ENCODE data around the gene RFFL. TPM values are rescaled to one million over a fixed set of nuclear protein-coding genes. Genes with fewer than 3 reads are reported as not detected.

Gene RFFL
- total RNA-seq, 1 experiment from 2014 or later = 14.6 TPM

GRCh38 chr17:35019386-35020179 lies 43.9 kb downstream of the RFFL start:
- no peak overlapping the region for H3K9ac ChIP-seq (ENCODE audit: low read length)

DNA sequence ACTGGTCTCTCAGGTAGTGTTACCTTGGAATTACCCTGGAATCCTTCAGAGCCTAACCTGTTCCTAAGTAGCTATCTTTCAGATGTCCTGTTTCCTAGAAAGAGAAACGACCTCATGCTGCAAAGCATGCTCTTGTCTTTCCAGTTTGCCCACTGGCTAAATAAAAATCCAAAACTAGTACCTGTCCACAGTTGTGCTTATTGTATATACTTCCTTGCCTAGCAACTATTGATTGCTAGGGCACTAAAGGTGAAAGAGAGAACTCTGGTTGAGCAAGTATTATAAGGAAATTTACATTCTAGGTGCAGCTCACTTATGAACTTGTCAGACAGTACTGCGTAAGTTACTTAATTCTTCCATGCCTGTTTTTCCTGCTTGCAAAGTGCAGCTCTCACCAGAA lies 44.7 kb downstream of the RFFL start:
- H3K4me3 ChIP-seq (ENCODE audit: low read length) = no peak overlapping the region
- H3K4me1 ChIP-seq (ENCODE audit: low read length) = peaks cover 11% of the 10 kb centered on the region
- H4K20me1 ChIP-seq (ENCODE audit: insufficient read depth, low read depth, low read length) = no peaks in the 10 kb centered on the region
- H2AFZ ChIP-seq (ENCODE audit: low read length) = no peak overlapping the region
- no peaks in the 10 kb centered on the region for H3K79me2 ChIP-seq (ENCODE audit: low read length)
- no peaks in the 10 kb centered on the region for H3K9me3 ChIP-seq (ENCODE audit: low read length)
- H3K4me2 ChIP-seq (ENCODE audit: low read depth, low read length, poor library complexity, severe bottlenecking) = no peak overlapping the region
- no peaks in the 10 kb centered on the region for H3K27me3 ChIP-seq (ENCODE audit: low read length)
- no peak overlapping the region for H3K9ac ChIP-seq (ENCODE audit: low read length)
- no peaks in the 10 kb centered on the region for H3K36me3 ChIP-seq (ENCODE audit: insufficient read depth, low read length)
- DNase-seq = no peak
- H3K27ac ChIP-seq (ENCODE audit: low read length) = no peak overlapping the region
- H3K9me2 ChIP-seq (replicated peaks; ENCODE audit: insufficient read depth, low read length) = no peaks in the 10 kb centered on the region

More at GRCh38 chr17:35019386-35020179, 43.9 kb downstream of the RFFL start:
- peaks cover 11% of the 10 kb centered on the region for H3K4me1 ChIP-seq (ENCODE audit: low read length)
- H3K9me2 ChIP-seq (replicated peaks; ENCODE audit: insufficient read depth, low read length) = no peaks in the 10 kb centered on the region
- no peaks in the 10 kb centered on the region for H3K36me3 ChIP-seq (ENCODE audit: insufficient read depth, low read length)
- no peak overlapping the region for H3K4me2 ChIP-seq (ENCODE audit: low read depth, low read length, poor library complexity, severe bottlenecking)
- H3K9me3 ChIP-seq (ENCODE audit: low read length) = no peaks in the 10 kb centered on the region
- no peaks in the 10 kb centered on the region for H3K79me2 ChIP-seq (ENCODE audit: low read length)
- no peak overlapping the region for H3K27ac ChIP-seq (ENCODE audit: low read length)
- H2AFZ ChIP-seq (ENCODE audit: low read length) = no peak overlapping the region
- H3K4me3 ChIP-seq (ENCODE audit: low read length) = no peak overlapping the region
- no peak for DNase-seq
- no peaks in the 10 kb centered on the region for H3K27me3 ChIP-seq (ENCODE audit: low read length)
- H4K20me1 ChIP-seq (ENCODE audit: insufficient read depth, low read depth, low read length) = no peaks in the 10 kb centered on the region

DNA sequence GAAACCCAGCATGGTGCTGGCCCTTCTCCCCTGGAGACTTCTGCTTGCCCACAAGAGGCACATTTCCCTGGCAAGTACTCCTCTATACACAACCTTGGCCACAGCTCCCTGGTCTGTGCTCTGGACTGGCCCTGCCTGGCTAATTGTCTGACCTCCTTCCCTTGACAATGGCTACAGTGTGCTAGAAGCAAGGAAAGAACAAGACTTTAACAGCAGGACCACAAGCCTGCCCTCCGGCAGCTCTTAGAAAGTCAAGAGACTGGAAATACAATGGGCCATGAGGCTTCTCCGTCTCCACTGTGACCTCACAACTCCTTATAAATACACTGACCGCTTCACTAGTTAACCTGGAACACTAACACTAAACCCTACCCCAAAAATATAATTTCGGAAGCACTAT lies 46.5 kb downstream of the RFFL start:
- Histone ChIP-seq H3K27me3 (ENCODE audit: low read length) (no peaks in the 10 kb centered on the region), H3K9me3 (ENCODE audit: low read length) (no peaks in the 10 kb centered on the region)

GRCh38 chr17:35016369-35016768 lies 47.1 kb downstream of the RFFL start:
- H3K9me2 ChIP-seq (replicated peaks; ENCODE audit: insufficient read depth, low read length) = no peaks in the 10 kb centered on the region
- no peaks in the 10 kb centered on the region for H4K20me1 ChIP-seq (ENCODE audit: insufficient read depth, low read depth, low read length)
- H3K79me2 ChIP-seq (ENCODE audit: low read length) = no peaks in the 10 kb centered on the region
- H3K9ac ChIP-seq (ENCODE audit: low read length) = no peak overlapping the region
- no peaks in the 10 kb centered on the region for H3K36me3 ChIP-seq (ENCODE audit: insufficient read depth, low read length)
- H3K27me3 ChIP-seq (ENCODE audit: low read length) = no peaks in the 10 kb centered on the region
- H3K4me2 ChIP-seq (ENCODE audit: low read depth, low read length, poor library complexity, severe bottlenecking) = no peak overlapping the region
- no peak for DNase-seq
- H3K27ac ChIP-seq (ENCODE audit: low read length) = no peak overlapping the region
- no peaks in the 10 kb centered on the region for H3K9me3 ChIP-seq (ENCODE audit: low read length)
- H2AFZ ChIP-seq (ENCODE audit: low read length) = no peak overlapping the region
- no peak overlapping the region for H3K4me3 ChIP-seq (ENCODE audit: low read length)
- H3K4me1 ChIP-seq (ENCODE audit: low read length) = no peaks in the 10 kb centered on the region

More for the DNA sequence above, 46.5 kb downstream of the RFFL start:
- no peak overlapping the region for H3K27ac ChIP-seq (ENCODE audit: low read length)
- no peak overlapping the region for H2AFZ ChIP-seq (ENCODE audit: low read length)
- H4K20me1 ChIP-seq (ENCODE audit: insufficient read depth, low read depth, low read length) = no peaks in the 10 kb centered on the region
- no peaks in the 10 kb centered on the region for H3K9me2 ChIP-seq (replicated peaks; ENCODE audit: insufficient read depth, low read length)
- H3K36me3 ChIP-seq (ENCODE audit: insufficient read depth, low read length) = no peaks in the 10 kb centered on the region
- no peaks in the 10 kb centered on the region for H3K79me2 ChIP-seq (ENCODE audit: low read length)
- no peaks in the 10 kb centered on the region for H3K4me1 ChIP-seq (ENCODE audit: low read length)
- H3K9ac ChIP-seq (ENCODE audit: low read length) = no peak overlapping the region
- H3K4me3 ChIP-seq (ENCODE audit: low read length) = no peak overlapping the region
- DNase-seq = no peak
- no peak overlapping the region for H3K4me2 ChIP-seq (ENCODE audit: low read depth, low read length, poor library complexity, severe bottlenecking)

DNA sequence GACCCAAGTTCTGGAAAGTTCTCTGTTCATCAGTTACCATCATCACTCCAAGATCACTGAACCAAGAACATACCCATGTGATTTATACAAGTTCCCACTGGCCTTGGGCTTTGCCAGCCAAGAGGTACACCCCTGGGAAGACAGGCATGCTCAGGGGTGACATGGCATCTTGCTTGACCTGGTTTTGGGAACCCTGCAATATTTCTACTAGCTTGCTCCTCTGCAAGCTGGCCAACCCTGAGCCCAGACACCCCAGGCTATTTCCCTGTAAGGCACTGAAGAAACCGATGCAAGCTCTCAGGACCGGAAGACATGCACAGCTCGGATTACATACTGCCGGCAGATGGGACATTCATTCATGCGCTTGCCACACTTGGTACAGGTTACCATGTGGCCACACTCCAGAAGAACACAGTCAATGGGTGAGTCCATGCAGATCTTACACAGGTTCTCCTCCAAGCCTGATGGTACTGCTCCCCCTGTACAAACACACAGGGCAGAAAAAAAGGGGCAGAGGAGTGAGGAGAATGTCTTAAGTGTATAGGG lies 51.8 kb downstream of the RFFL start:
- Histone ChIP-seq H3K79me2 (ENCODE audit: low read length) (no peaks in the 10 kb centered on the region), H3K27ac (ENCODE audit: low read length) (no peak overlapping the region), H3K27me3 (ENCODE audit: low read length) (no peaks in the 10 kb centered on the region), H3K9me2 (replicated peaks; ENCODE audit: insufficient read depth, low read length) (no peaks in the 10 kb centered on the region), H3K4me2 (ENCODE audit: low read depth, low read length, poor library complexity, severe bottlenecking) (no peak overlapping the region), H4K20me1 (ENCODE audit: insufficient read depth, low read depth, low read length) (no peaks in the 10 kb centered on the region), H3K9ac (ENCODE audit: low read length) (no peak overlapping the region), H3K36me3 (ENCODE audit: insufficient read depth, low read length) (no peaks in the 10 kb centered on the region; the same call in 1 of the 2 replicates), H3K9me3 (ENCODE audit: low read length) (no peaks in the 10 kb centered on the region), H3K4me1 (ENCODE audit: low read length) (no peaks in the 10 kb centered on the region), H2AFZ (ENCODE audit: low read length) (no peak overlapping the region), H3K4me3 (ENCODE audit: low read length) (no peak overlapping the region)
- no peak for DNase-seq

- H3K4me3 ChIP-seq (ENCODE audit: low read length) = no peak overlapping the region
- no peak overlapping the region for H3K9ac ChIP-seq (ENCODE audit: low read length)
- H3K9me3 ChIP-seq (ENCODE audit: low read length) = no peaks in the 10 kb centered on the region
- H3K79me2 ChIP-seq (ENCODE audit: low read length) = no peaks in the 10 kb centered on the region
- no peaks in the 10 kb centered on the region for H3K4me1 ChIP-seq (ENCODE audit: low read length)
- H3K27ac ChIP-seq (ENCODE audit: low read length) = no peak overlapping the region
- DNase-seq = no peak
- H3K9me2 ChIP-seq (replicated peaks; ENCODE audit: insufficient read depth, low read length) = no peaks in the 10 kb centered on the region
- no peak overlapping the region for H3K4me2 ChIP-seq (ENCODE audit: low read depth, low read length, poor library complexity, severe bottlenecking)
- no peaks in the 10 kb centered on the region for H4K20me1 ChIP-seq (ENCODE audit: insufficient read depth, low read depth, low read length)
- H2AFZ ChIP-seq (ENCODE audit: low read length) = no peak overlapping the region
- H3K36me3 ChIP-seq (ENCODE audit: insufficient read depth, low read length) = no peaks in the 10 kb centered on the region; the same call in 1 of the 2 replicates
- no peaks in the 10 kb centered on the region for H3K27me3 ChIP-seq (ENCODE audit: low read length)
Measured at GRCh38 chr17:35010093-35010492, 53.4 kb downstream of the RFFL start.

- Histone ChIP-seq H3K9ac (ENCODE audit: low read length) (no peak overlapping the region), H3K4me1 (ENCODE audit: low read length) (no peaks in the 10 kb centered on the region), H3K27me3 (ENCODE audit: low read length) (no peaks in the 10 kb centered on the region), H3K27ac (ENCODE audit: low read length) (no peak overlapping the region), H3K4me3 (ENCODE audit: low read length) (no peak overlapping the region), H3K36me3 (ENCODE audit: insufficient read depth, low read length) (no peaks in the 10 kb centered on the region; the same call in 1 of the 2 replicates), H3K9me3 (ENCODE audit: low read length) (no peaks in the 10 kb centered on the region), H3K9me2 (replicated peaks; ENCODE audit: insufficient read depth, low read length) (no peaks in the 10 kb centered on the region), H2AFZ (ENCODE audit: low read length) (no peak overlapping the region), H3K79me2 (ENCODE audit: low read length) (no peaks in the 10 kb centered on the region), H4K20me1 (ENCODE audit: insufficient read depth, low read depth, low read length) (no peaks in the 10 kb centered on the region), H3K4me2 (ENCODE audit: low read depth, low read length, poor library complexity, severe bottlenecking) (no peak overlapping the region)
- DNase-seq = no peak
Measured at GRCh38 chr17:35006961-35007360, 56.5 kb downstream of the RFFL start.

DNA sequence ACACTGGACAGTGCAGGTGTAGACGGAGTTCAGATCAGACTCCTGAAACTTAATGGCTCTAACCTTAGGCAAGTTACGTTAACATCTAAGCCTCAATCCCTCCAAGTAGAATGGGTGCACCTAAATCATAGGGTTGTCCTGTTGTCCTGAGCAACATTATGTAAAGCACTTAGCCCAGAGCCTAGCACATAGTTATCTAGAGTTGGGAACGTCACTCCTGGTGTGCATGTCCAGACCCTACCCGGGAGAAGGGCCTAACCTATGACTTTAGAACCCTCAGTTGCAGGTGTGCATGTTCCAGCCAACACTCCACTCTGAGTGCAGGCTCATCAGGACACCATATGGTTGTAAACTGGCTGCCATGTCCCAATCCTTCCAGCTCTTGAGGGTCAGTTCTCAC lies 57.2 kb downstream of the RFFL start:
- Histone ChIP-seq H3K27ac (ENCODE audit: low read length) (no peak overlapping the region), H3K79me2 (ENCODE audit: low read length) (no peaks in the 10 kb centered on the region), H4K20me1 (ENCODE audit: insufficient read depth, low read depth, low read length) (no peaks in the 10 kb centered on the region), H3K4me1 (ENCODE audit: low read length) (no peaks in the 10 kb centered on the region), H3K9me3 (ENCODE audit: low read length) (no peaks in the 10 kb centered on the region), H2AFZ (ENCODE audit: low read length) (no peak overlapping the region), H3K27me3 (ENCODE audit: low read length) (no peaks in the 10 kb centered on the region), H3K4me2 (ENCODE audit: low read depth, low read length, poor library complexity, severe bottlenecking) (no peak overlapping the region), H3K9me2 (replicated peaks; ENCODE audit: insufficient read depth, low read length) (no peaks in the 10 kb centered on the region), H3K4me3 (ENCODE audit: low read length) (no peak overlapping the region), H3K36me3 (ENCODE audit: insufficient read depth, low read length) (no peaks in the 10 kb centered on the region; the same call in 1 of the 2 replicates), H3K9ac (ENCODE audit: low read length) (no peak overlapping the region)
- no peak for DNase-seq

All from Karpas-422 (cell line).